ENCODE measurements around the gene TNFRSF18.

DNA sequence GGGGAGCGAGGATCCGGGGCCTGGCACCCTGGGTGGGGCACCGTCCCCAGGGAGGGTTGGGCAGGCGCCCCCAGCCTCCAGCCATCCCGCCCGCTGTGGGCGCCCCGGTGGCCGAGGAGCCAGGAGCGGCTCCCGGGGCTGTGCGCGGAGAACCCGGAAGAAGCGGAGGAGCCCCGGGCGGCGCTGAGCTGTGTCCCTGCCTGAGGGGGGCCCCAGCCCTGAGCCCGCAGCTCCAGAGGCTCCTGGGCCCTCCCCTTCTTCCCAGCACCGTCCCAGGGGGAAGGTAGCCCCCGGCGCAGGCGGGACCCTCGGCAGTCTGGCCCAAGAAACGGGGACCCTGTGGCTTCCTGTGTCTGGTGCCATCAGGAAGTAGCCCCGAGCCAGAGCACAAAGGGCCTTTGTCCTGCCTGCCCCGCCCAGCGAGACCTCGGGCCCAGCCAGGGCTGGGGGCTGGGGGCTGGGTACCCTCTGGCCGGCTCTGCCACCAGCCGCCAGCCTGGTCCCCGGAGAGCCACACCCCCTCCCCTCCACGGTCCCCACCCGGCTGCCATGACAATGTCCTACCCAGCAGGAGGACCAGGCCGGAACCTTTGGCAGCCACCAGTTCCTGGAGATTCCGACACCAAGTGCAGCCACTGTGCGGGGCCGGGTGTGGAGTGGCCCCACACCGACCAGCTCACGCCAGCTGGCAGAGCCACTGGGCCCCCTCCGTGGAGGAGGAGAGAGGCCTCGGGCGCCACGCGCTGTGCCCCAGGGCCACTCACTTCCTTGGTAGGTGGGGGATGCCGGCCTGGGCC is 48.3 kb downstream of the TNFRSF18 start:
- TF ChIP-seq CTCF (IDR thresholded peaks at IDR 0.05): no peak
- peak; percentile 3 to 63 (median 61) for TF ChIP-seq POLR2AphosphoS5 (IDR thresholded peaks at IDR 0.05)
